ENCODE results near the gene TCP11.

DNA sequence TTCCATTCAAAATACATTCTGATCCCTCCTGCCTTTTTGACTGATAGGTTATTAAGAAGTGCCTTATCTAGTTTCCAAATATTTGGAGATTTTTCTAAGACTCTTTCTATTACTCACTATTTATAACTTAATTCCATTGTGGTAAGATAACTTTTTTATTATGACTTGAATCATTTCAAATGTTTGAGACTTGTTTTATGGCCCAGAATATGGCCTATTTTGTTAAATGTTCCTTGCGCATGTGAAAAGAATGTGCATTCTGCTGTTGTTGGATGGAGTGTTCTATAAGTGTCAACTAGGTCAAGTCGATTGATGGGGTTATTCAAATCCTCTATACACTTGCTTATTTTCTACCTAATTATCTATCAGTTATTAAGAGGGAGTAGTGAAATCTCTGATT lies 13.1 kb upstream of the TCP11 start:
- no peak for TF ChIP-seq CTCF (IDR thresholded peaks at IDR 0.05)
- TF ChIP-seq POLR2A (IDR thresholded peaks at IDR 0.05) = no peak
